HEK293 (cell line): ENCODE data around the gene ZNF692.

Source experiments
- CTCF ChIA-PET: fragments of 350-600 bp; formaldehyde crosslinking; extraction: SDS; loops from one replicate; lab custom pipeline; 2021; ENCODE audit warnings: antibody characterized with exemption; lab: Yijun Ruan, JAX
- POLR2A ChIA-PET: fragments of 300-600 bp; formaldehyde crosslinking; extraction: SDS; loops from one replicate; lab custom pipeline; 2020; ENCODE audit warnings: antibody characterized with exemption, inconsistent platforms; lab: Yijun Ruan, JAX
- H3K27ac ChIP-seq: fragments of 200-500 bp; sonication (Bioruptor generic); 2 replicates; pipeline ENCODE4 v1.5.1; 2014; ENCODE audit warnings: low read depth, low read length, control low read depth, inconsistent platforms; ENCODE audit errors: extremely low read depth
- H3K36me3 ChIP-seq, 2 experiments: fragments of 200-500 bp in 1 of 2; sonication (Bioruptor generic) in 1 of 2; 1 replicate in 1 of 2; 2 replicates in 1 of 2; pipeline ENCODE4 v1.5.1; 2014 to 2017; ENCODE audit warnings: inconsistent platforms in 2 of 2, low read length in 2 of 2; ENCODE audit not compliant: control insufficient read depth in 2 of 2, insufficient read depth in 1 of 2
- H3K4me1 ChIP-seq: fragments of 200-500 bp; sonication (Bioruptor generic); 2 replicates; pipeline ENCODE4 v1.5.1; 2014; ENCODE audit warnings: mild to moderate bottlenecking, low read length, inconsistent platforms; ENCODE audit not compliant: control insufficient read depth, insufficient read depth
- H3K4me3 ChIP-seq: 2 replicates; pipeline ENCODE4 v1.5.1; 2011; ENCODE audit warnings: low read depth, mild to moderate bottlenecking, control low read depth, low read length, moderate library complexity
- H3K9me3 ChIP-seq: fragments of 200-500 bp; sonication (Bioruptor generic); 2 replicates; pipeline ENCODE4 v1.5.1; 2014; ENCODE audit warnings: low read depth, low read length, inconsistent platforms; ENCODE audit not compliant: control insufficient read depth, insufficient read depth
- GLI2 ChIP-seq: fragments of 450-650 bp; formaldehyde crosslinking; IDR thresholded peaks from 2 replicates; pipeline ENCODE4; 2017; ENCODE audit warnings: missing biosample characterization, missing genetic modification characterization, low read depth, borderline replicate concordance
- GLIS2 ChIP-seq: fragments of 450-650 bp; formaldehyde crosslinking; IDR thresholded peaks from 2 replicates; pipeline ENCODE4 v1.5.1; 2016; ENCODE audit warnings: missing biosample characterization, missing genetic modification characterization
- HOXC10 ChIP-seq: sonication (generic); formaldehyde crosslinking; IDR thresholded peaks from 2 replicates; pipeline ENCODE4 v1.8.1; 2023; ENCODE audit warnings: mild to moderate bottlenecking, missing genetic modification reagents
- HOXD13 ChIP-seq: sonication (generic); formaldehyde crosslinking; IDR thresholded peaks from 2 replicates; pipeline ENCODE4 v1.8.0; 2022; ENCODE audit warnings: missing genetic modification reagents, borderline replicate concordance
- KLF1 ChIP-seq: fragments of 450-650 bp; formaldehyde crosslinking; IDR thresholded peaks from 2 replicates; pipeline ENCODE4 v1.5.1; 2016; ENCODE audit warnings: missing biosample characterization, missing genetic modification characterization
- KLF10 ChIP-seq: fragments of 450-650 bp; IDR thresholded peaks from 2 replicates; pipeline ENCODE4 v1.5.1; 2018; ENCODE audit warnings: missing biosample characterization, mild to moderate bottlenecking, missing genetic modification characterization
- MYNN ChIP-seq: fragments of 450-650 bp; formaldehyde crosslinking; IDR thresholded peaks from 2 replicates; pipeline ENCODE4 v1.5.1; 2016; ENCODE audit warnings: missing biosample characterization, missing genetic modification characterization, borderline replicate concordance
- SCRT1 ChIP-seq: fragments of 450-650 bp; formaldehyde crosslinking; IDR thresholded peaks from 2 replicates; pipeline ENCODE4 v1.5.1; 2016; ENCODE audit warnings: missing biosample characterization, missing genetic modification characterization, borderline replicate concordance
- ZBTB11 ChIP-seq: fragments of 450-650 bp; formaldehyde crosslinking; conservative IDR thresholded peaks from 2 replicates; pipeline ENCODE4 v1.5.1; 2016; ENCODE audit warnings: low read depth, missing biosample characterization, missing genetic modification characterization
- ZBTB48 ChIP-seq: fragments of 450-650 bp; formaldehyde crosslinking; IDR thresholded peaks from 2 replicates; pipeline ENCODE4 v1.5.1; 2016; ENCODE audit warnings: missing biosample characterization, missing genetic modification characterization
- ZNF10 ChIP-seq: fragments of 450-650 bp; formaldehyde crosslinking; IDR thresholded peaks from 2 replicates; pipeline ENCODE4 v1.5.1; 2017; ENCODE audit warnings: missing biosample characterization, missing genetic modification characterization
- ZNF211 ChIP-seq: fragments of 450-650 bp; formaldehyde crosslinking; IDR thresholded peaks from 2 replicates; pipeline ENCODE4 v1.5.1; 2016; ENCODE audit warnings: low read depth, missing biosample characterization, missing genetic modification characterization
- ZNF302 ChIP-seq: fragments of 450-650 bp; formaldehyde crosslinking; IDR thresholded peaks from 2 replicates; pipeline ENCODE4 v1.5.1; 2016; ENCODE audit warnings: missing biosample characterization, missing genetic modification characterization, low read depth
- ZNF366 ChIP-seq: fragments of 450-650 bp; formaldehyde crosslinking; conservative IDR thresholded peaks from 2 replicates; pipeline ENCODE4 v1.5.1; 2016; ENCODE audit warnings: missing biosample characterization, missing genetic modification characterization
- ZNF37A ChIP-seq: fragments of 450-650 bp; IDR thresholded peaks from 2 replicates; pipeline ENCODE4 v1.5.1; 2018; ENCODE audit warnings: missing biosample characterization, missing genetic modification characterization
- ZNF473 ChIP-seq: fragments of 450-650 bp; formaldehyde crosslinking; IDR thresholded peaks from 2 replicates; pipeline ENCODE4 v1.5.1; 2017; ENCODE audit warnings: missing biosample characterization, missing genetic modification characterization
- ZNF513 ChIP-seq: fragments of 450-650 bp; IDR thresholded peaks from 2 replicates; pipeline ENCODE4 v1.5.1; 2018; ENCODE audit warnings: missing biosample characterization, missing genetic modification characterization
- ZNF548 ChIP-seq: fragments of 450-650 bp; formaldehyde crosslinking; IDR thresholded peaks from 2 replicates; pipeline ENCODE4 v1.5.1; 2016; ENCODE audit warnings: missing biosample characterization, missing genetic modification characterization
- ZNF596 ChIP-seq: fragments of 450-650 bp; IDR thresholded peaks from 2 replicates; pipeline ENCODE4 v1.5.0; 2018; ENCODE audit warnings: missing biosample characterization, mild to moderate bottlenecking, missing genetic modification characterization, moderate library complexity
- ZNF621 ChIP-seq: fragments of 450-650 bp; formaldehyde crosslinking; IDR thresholded peaks from 2 replicates; pipeline ENCODE4 v1.5.1; 2017; ENCODE audit warnings: missing biosample characterization, missing genetic modification characterization
- ZNF670 ChIP-seq: fragments of 450-650 bp; formaldehyde crosslinking; IDR thresholded peaks from 2 replicates; pipeline ENCODE4 v1.5.1; 2016; ENCODE audit warnings: missing biosample characterization, missing genetic modification characterization, low read depth
- ZSCAN16 ChIP-seq: fragments of 450-650 bp; formaldehyde crosslinking; IDR thresholded peaks from 2 replicates; pipeline ENCODE4 v1.5.1; 2016; ENCODE audit warnings: missing biosample characterization, missing genetic modification characterization
- TF ChIP-seq, protein P1 (sequence below): fragments of 450-650 bp; formaldehyde crosslinking; IDR thresholded peaks from 2 replicates; pipeline ENCODE4 v1.5.1; 2016; ENCODE audit warnings: missing biosample characterization, missing genetic modification characterization
- TF ChIP-seq, protein P2 (sequence below): fragments of 450-650 bp; formaldehyde crosslinking; IDR thresholded peaks from 2 replicates; pipeline ENCODE4; 2016; ENCODE audit warnings: missing biosample characterization, missing genetic modification characterization

The ZNF692 gene

GRCh38 chr1:248849637-248850036, 9.2 kb downstream of the ZNF692 start:
- TF ChIP-seq SCRT1 (tag by site-specific recombination) (no peak), HOXC10 (CRISPR knock-in tag) (no peak), HOXD13 (no peak), ZNF366 (tag by site-specific recombination) (no peak), ZNF10 (tag by site-specific recombination) (no peak), KLF1 (tag by site-specific recombination) (no peak), ZNF37A (tag by site-specific recombination) (no peak), ZNF211 (no peak), ZNF596 (tag by site-specific recombination) (no peak), MYNN (tag by site-specific recombination) (no peak)
- TF ChIP-seq, protein P1, sequence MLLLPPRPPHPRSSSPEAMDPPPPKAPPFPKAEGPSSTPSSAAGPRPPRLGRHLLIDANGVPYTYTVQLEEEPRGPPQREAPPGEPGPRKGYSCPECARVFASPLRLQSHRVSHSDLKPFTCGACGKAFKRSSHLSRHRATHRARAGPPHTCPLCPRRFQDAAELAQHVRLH (tag by site-specific recombination): no peak
- no peak overlapping the region for H3K27ac ChIP-seq
- no peaks in the 10 kb centered on the region for H3K4me1 ChIP-seq
- no peaks in the 10 kb centered on the region for H3K9me3 ChIP-seq
- CTCF ChIA-PET: interaction anchor here (1.0 to 1.1 kb wide), 2 partner anchors 8 to 57 kb away, joined by 3 read pairs; no protein-coding TSS in a partner anchor
- H3K36me3 ChIP-seq: peaks cover 0 to 96% of the 10 kb centered on the region in 2 experiments; a peak in 1 of 3 replicates
- H3K4me3 ChIP-seq: no peak overlapping the region
- POLR2A ChIA-PET: no interaction called here

DNA sequence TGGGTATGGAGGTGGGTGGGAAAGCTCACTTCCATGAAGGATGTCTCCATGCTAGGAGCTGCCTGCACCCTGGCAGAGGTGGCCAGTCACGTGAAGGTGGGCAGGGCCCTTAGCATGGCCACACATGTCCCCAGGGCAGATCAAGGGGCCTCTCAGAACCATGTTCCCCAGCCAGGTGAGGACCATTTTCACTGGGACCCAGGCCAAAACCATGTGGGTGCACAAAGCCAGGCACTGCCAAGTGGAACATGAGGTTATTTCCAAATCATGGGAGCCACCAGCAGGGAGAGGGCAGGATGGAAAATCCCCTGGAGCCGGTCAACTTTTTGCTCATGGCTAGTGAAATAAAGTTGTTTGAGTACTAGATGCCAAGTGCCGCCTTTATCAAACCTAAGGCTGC, 9.7 kb downstream of the ZNF692 start:
- H3K4me1 ChIP-seq: no peaks in the 10 kb centered on the region
- CTCF ChIA-PET: interaction anchor here (1.0 to 1.1 kb wide), 2 partner anchors 9 to 57 kb away, joined by 3 read pairs; no protein-coding TSS in a partner anchor
- H3K27ac ChIP-seq: no peak overlapping the region
- TF ChIP-seq ZNF473 (tag by site-specific recombination) (no peak), GLI2 (tag by site-specific recombination) (no peak), ZBTB48 (tag by site-specific recombination) (no peak), ZNF548 (no peak), ZNF670 (tag by site-specific recombination) (no peak), ZNF621 (tag by site-specific recombination) (no peak), ZSCAN16 (no peak), ZNF513 (no peak), GLIS2 (tag by site-specific recombination) (no peak), ZBTB11 (tag by site-specific recombination) (no peak), ZNF302 (tag by site-specific recombination) (no peak), KLF10 (tag by site-specific recombination) (no peak)
- TF ChIP-seq, protein P2, sequence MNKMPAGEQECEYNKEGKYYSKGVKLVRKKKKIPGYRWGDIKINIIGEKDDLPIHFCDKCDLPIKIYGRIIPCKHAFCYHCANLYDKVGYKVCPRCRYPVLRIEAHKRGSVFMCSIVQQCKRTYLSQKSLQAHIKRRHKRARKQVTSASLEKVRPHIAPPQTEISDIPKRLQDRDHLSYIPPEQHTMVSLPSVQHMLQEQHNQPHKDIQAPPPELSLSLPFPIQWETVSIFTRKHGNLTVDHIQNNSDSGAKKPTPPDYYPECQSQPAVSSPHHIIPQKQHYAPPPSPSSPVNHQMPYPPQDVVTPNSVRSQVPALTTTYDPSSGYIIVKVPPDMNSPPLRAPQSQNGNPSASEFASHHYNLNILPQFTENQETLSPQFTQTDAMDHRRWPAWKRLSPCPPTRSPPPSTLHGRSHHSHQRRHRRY (tag by site-specific recombination): no peak
- peaks cover 0 to 96% of the 10 kb centered on the region in 2 experiments; a peak in 1 of 3 replicates for H3K36me3 ChIP-seq
- no peaks in the 10 kb centered on the region for H3K9me3 ChIP-seq
- POLR2A ChIA-PET: no interaction called here
- no peak overlapping the region for H3K4me3 ChIP-seq
